ENCODE measurements around the gene SH3BP5.

SH3BP5 gene

DNA sequence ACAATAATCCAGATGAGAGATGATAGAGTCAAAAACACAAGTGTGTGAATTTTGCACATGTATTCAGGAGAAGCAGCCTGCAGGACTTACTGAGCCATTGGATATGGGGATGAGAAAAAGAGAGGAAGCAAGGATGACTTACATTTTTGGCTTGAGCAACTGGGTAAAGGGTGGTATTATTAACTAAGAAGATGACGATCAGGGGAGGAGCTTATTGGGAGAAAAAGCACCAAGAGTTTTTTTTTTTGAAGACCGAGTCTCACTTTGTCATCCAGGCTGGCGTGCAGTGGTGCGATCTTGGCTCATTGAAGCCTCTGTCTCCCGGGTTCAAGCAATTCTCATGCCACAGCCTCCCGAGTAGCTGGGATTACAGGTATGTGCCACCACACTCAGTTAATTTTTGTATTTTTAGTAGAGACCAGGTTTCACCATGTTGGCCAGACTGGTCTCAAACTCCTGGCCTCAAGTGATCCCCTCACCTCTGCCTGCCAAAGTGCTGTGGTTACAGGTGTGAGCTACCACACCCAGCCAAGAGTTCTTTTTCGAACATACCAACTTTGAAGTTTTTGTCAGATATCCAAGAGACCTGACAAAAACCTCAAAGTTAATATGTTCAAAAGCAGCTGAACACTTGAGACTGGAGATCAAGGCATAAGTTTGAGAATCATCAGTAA lies 14.8 kb upstream of the SH3BP5 start:
- Histone ChIP-seq H2BK5ac (ENCODE audit: low read depth, low read length, poor library complexity, severe bottlenecking) (peak overlapping the region; percentile 44), H3K27ac (ENCODE audit: low read length, poor library complexity, severe bottlenecking) (no peak overlapping the region), H2AK5ac (ENCODE audit: low read length, severe bottlenecking) (no peak overlapping the region), H3K9me3 (ENCODE audit: control insufficient read depth, low read length) (no peaks in the 10 kb centered on the region), H3K18ac (ENCODE audit: low read depth in 1 of 2, low read length in 2 of 2) (no peak overlapping the region), H3K4ac (ENCODE audit: low read depth in 1 of 2, low read length in 2 of 2) (no peak overlapping the region), H2BK15ac (ENCODE audit: low read depth, poor library complexity, severe bottlenecking) (no peak overlapping the region), H3K36me3 (ENCODE audit: control insufficient read depth in 1 of 2, insufficient read depth in 2 of 2, low read depth in 1 of 2, low read length in 2 of 2) (no peaks in the 10 kb centered on the region), H3K14ac (ENCODE audit: low read length in 2 of 2) (no peak overlapping the region), H2BK120ac (ENCODE audit: low read depth, low read length) (no peak overlapping the region), H4K8ac (ENCODE audit: low read length) (no peak overlapping the region), H3K4me1 (ENCODE audit: control insufficient read depth, insufficient read depth, low read depth, low read length) (no peaks in the 10 kb centered on the region), H3K23ac (ENCODE audit: low read length in 2 of 2) (no peak overlapping the region), H2AFZ (ENCODE audit: low read depth, low read length) (no peak overlapping the region), H3K4me3 (ENCODE audit: insufficient read depth in 1 of 2, low read depth in 1 of 2, low read length in 2 of 2) (no peak overlapping the region), H3K27me3 (ENCODE audit: control insufficient read depth in 1 of 2, insufficient read depth in 1 of 2, low read length in 2 of 2) (peaks cover 0 to 21% of the 10 kb centered on the region in 2 experiments), H3K9ac (ENCODE audit: low read length) (no peak overlapping the region), H2BK12ac (ENCODE audit: low read length in 2 of 2) (no peak overlapping the region), H3K4me2 (ENCODE audit: low read length, poor library complexity, severe bottlenecking) (no peak overlapping the region), H4K91ac (ENCODE audit: low read length) (no peak overlapping the region), H3K79me1 (replicated peaks; ENCODE audit: low read length, poor library complexity, severe bottlenecking) (no peaks in the 10 kb centered on the region)
- DNase-seq, result no peak
- WGBS, result 92% methylated on average over 6 of the region's 7 CpGs

DNA sequence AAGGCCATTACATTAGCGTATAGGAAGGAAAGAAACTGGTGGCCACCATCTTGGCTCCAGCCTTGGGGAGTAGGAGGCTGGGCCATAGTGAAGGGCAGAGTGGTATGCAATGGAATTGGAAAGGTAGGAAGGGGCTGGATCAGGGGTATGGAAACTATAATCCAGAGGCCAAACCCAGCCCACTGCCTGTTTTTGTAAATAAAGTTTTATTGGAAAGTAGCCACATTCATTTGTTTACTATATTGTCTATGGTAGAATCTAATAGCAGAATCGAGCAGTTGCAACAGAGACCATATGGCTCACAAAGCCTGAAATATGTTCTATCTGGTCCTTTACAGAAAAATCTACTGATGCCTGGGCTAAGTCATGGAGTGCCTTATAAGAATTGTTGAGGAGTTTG lies 14.1 kb upstream of the SH3BP5 start:
- peak overlapping the region; percentile 23 for H4K8ac ChIP-seq (ENCODE audit: low read length)
- H3K14ac ChIP-seq (ENCODE audit: low read length in 2 of 2), result no peak overlapping the region
- H3K4ac ChIP-seq (ENCODE audit: low read depth in 1 of 2, low read length in 2 of 2), result no peak overlapping the region
- H2AFZ ChIP-seq (ENCODE audit: low read depth, low read length), result no peak overlapping the region
- no peak overlapping the region for H3K4me3 ChIP-seq (ENCODE audit: insufficient read depth in 1 of 2, low read depth in 1 of 2, low read length in 2 of 2)
- no peak for DNase-seq
- H3K79me1 ChIP-seq (replicated peaks; ENCODE audit: low read length, poor library complexity, severe bottlenecking), result no peaks in the 10 kb centered on the region
- H2AK5ac ChIP-seq (ENCODE audit: low read length, severe bottlenecking), result no peak overlapping the region
- H2BK12ac ChIP-seq (ENCODE audit: low read length in 2 of 2), result no peak overlapping the region
- WGBS, result 98% methylated on average over 2 of the region's 2 CpGs
- H3K36me3 ChIP-seq (ENCODE audit: control insufficient read depth in 1 of 2, insufficient read depth in 2 of 2, low read depth in 1 of 2, low read length in 2 of 2), result no peaks in the 10 kb centered on the region
- no peak overlapping the region for H3K27ac ChIP-seq (ENCODE audit: low read length, poor library complexity, severe bottlenecking)
- H3K27me3 ChIP-seq (ENCODE audit: control insufficient read depth in 1 of 2, insufficient read depth in 1 of 2, low read length in 2 of 2), result peaks cover 0 to 23% of the 10 kb centered on the region in 2 experiments
- H3K9ac ChIP-seq (ENCODE audit: low read length), result no peak overlapping the region
- H3K4me1 ChIP-seq (ENCODE audit: control insufficient read depth, insufficient read depth, low read depth, low read length), result no peaks in the 10 kb centered on the region
- H2BK15ac ChIP-seq (ENCODE audit: low read depth, poor library complexity, severe bottlenecking), result no peak overlapping the region
- no peak overlapping the region for H3K18ac ChIP-seq (ENCODE audit: low read depth in 1 of 2, low read length in 2 of 2)
- H4K91ac ChIP-seq (ENCODE audit: low read length), result no peak overlapping the region
- H3K4me2 ChIP-seq (ENCODE audit: low read length, poor library complexity, severe bottlenecking), result no peak overlapping the region
- no peak overlapping the region for H3K23ac ChIP-seq (ENCODE audit: low read length in 2 of 2)
- no peaks in the 10 kb centered on the region for H3K9me3 ChIP-seq (ENCODE audit: control insufficient read depth, low read length)
- H2BK5ac ChIP-seq (ENCODE audit: low read depth, low read length, poor library complexity, severe bottlenecking), result no peak overlapping the region
- no peak overlapping the region for H2BK120ac ChIP-seq (ENCODE audit: low read depth, low read length)

DNA sequence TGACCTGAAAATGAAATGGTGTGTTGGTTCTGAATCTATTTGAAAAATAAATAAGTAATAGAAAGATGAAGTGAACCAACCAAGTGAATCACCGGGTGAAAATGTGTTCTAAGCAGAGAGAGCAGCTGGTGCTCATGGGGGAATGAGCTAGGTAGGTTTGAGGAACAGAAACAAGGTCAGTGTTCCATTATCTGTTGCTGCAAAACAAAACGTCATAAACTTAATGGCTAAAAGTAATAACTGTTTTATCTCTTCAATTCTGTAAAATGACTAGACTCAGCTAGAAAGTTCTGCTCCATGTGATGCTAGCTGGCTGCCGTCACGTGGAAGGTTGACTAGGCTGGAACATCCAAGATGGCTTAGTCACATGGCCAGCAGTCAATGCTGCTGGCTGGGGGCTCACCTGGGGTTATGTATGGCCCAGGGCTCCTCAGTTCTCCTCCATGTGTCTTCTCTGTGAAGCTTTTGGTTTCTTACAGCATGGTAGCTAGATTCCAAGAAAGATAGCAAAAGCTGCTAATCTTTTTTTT lies 13.3 kb upstream of the SH3BP5 start:
- H3K36me3 ChIP-seq (ENCODE audit: control insufficient read depth in 1 of 2, insufficient read depth in 2 of 2, low read depth in 1 of 2, low read length in 2 of 2), result no peaks in the 10 kb centered on the region
- H3K14ac ChIP-seq (ENCODE audit: low read length in 2 of 2), result no peak overlapping the region
- 84% methylated on average over 4 of the region's 4 CpGs for WGBS

DNA sequence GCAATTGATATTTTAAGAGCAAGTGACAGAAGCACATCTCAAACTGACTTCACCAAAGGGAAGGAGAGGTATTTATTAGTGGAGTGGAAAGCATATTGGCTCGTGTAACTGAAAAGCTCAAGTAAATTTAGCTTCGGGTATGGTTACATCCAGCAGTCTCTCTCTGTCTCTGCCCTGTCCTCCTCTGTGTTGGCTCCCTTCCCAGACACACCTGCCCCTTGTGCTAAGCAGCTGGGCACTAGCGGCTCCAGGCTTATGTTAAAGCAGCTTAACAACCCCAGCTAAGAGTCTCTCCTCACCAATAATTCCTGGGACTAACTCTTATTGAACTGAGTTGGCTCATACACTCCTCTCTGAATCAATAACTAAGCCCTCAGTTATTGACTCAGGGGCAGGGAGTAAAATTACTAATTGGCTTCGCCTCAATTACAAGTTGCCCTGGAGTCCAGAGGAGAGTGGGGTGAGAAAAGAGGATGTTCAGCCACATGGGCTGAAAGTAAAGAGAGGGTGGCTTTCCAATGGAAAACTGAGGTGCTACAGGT lies 12.8 kb upstream of the SH3BP5 start:
- Histone ChIP-seq H3K9ac (ENCODE audit: low read length) (no peak overlapping the region), H4K8ac (ENCODE audit: low read length) (no peak overlapping the region), H2BK15ac (ENCODE audit: low read depth, poor library complexity, severe bottlenecking) (no peak overlapping the region), H3K79me1 (replicated peaks; ENCODE audit: low read length, poor library complexity, severe bottlenecking) (no peaks in the 10 kb centered on the region), H3K27me3 (ENCODE audit: control insufficient read depth in 1 of 2, insufficient read depth in 1 of 2, low read length in 2 of 2) (peaks cover 0 to 23% of the 10 kb centered on the region in 2 experiments), H2BK120ac (ENCODE audit: low read depth, low read length) (no peak overlapping the region), H3K4me1 (ENCODE audit: control insufficient read depth, insufficient read depth, low read depth, low read length) (no peaks in the 10 kb centered on the region), H3K9me3 (ENCODE audit: control insufficient read depth, low read length) (no peaks in the 10 kb centered on the region), H2BK12ac (ENCODE audit: low read length in 2 of 2) (no peak overlapping the region), H3K4me2 (ENCODE audit: low read length, poor library complexity, severe bottlenecking) (no peak overlapping the region), H3K4me3 (ENCODE audit: insufficient read depth in 1 of 2, low read depth in 1 of 2, low read length in 2 of 2) (no peak overlapping the region), H4K91ac (ENCODE audit: low read length) (no peak overlapping the region), H2AFZ (ENCODE audit: low read depth, low read length) (no peak overlapping the region), H3K27ac (ENCODE audit: low read length, poor library complexity, severe bottlenecking) (no peak overlapping the region), H3K23ac (ENCODE audit: low read length in 2 of 2) (no peak overlapping the region), H2AK5ac (ENCODE audit: low read length, severe bottlenecking) (no peak overlapping the region), H3K36me3 (ENCODE audit: control insufficient read depth in 1 of 2, insufficient read depth in 2 of 2, low read depth in 1 of 2, low read length in 2 of 2) (no peaks in the 10 kb centered on the region), H2BK5ac (ENCODE audit: low read depth, low read length, poor library complexity, severe bottlenecking) (no peak overlapping the region), H3K14ac (ENCODE audit: low read length in 2 of 2) (no peak overlapping the region), H3K4ac (ENCODE audit: low read depth in 1 of 2, low read length in 2 of 2) (no peak overlapping the region), H3K18ac (ENCODE audit: low read depth in 1 of 2, low read length in 2 of 2) (no peak overlapping the region)
- WGBS, result 78% methylated on average over 4 of the region's 4 CpGs
- no peak for DNase-seq

More for the DNA sequence above, 13.3 kb upstream of the SH3BP5 start:
- Histone ChIP-seq H3K9ac (ENCODE audit: low read length) (no peak overlapping the region), H2BK120ac (ENCODE audit: low read depth, low read length) (no peak overlapping the region), H4K91ac (ENCODE audit: low read length) (no peak overlapping the region), H3K18ac (ENCODE audit: low read depth in 1 of 2, low read length in 2 of 2) (no peak overlapping the region), H3K4me1 (ENCODE audit: control insufficient read depth, insufficient read depth, low read depth, low read length) (no peaks in the 10 kb centered on the region), H2BK15ac (ENCODE audit: low read depth, poor library complexity, severe bottlenecking) (no peak overlapping the region), H3K27me3 (ENCODE audit: control insufficient read depth in 1 of 2, insufficient read depth in 1 of 2, low read length in 2 of 2) (peaks cover 0 to 23% of the 10 kb centered on the region in 2 experiments), H2AK5ac (ENCODE audit: low read length, severe bottlenecking) (no peak overlapping the region), H3K23ac (ENCODE audit: low read length in 2 of 2) (no peak overlapping the region), H3K9me3 (ENCODE audit: control insufficient read depth, low read length) (no peaks in the 10 kb centered on the region), H2BK5ac (ENCODE audit: low read depth, low read length, poor library complexity, severe bottlenecking) (no peak overlapping the region), H3K79me1 (replicated peaks; ENCODE audit: low read length, poor library complexity, severe bottlenecking) (no peaks in the 10 kb centered on the region), H3K4ac (ENCODE audit: low read depth in 1 of 2, low read length in 2 of 2) (no peak overlapping the region), H3K27ac (ENCODE audit: low read length, poor library complexity, severe bottlenecking) (no peak overlapping the region), H3K4me2 (ENCODE audit: low read length, poor library complexity, severe bottlenecking) (no peak overlapping the region), H4K8ac (ENCODE audit: low read length) (no peak overlapping the region), H2AFZ (ENCODE audit: low read depth, low read length) (no peak overlapping the region), H3K4me3 (ENCODE audit: insufficient read depth in 1 of 2, low read depth in 1 of 2, low read length in 2 of 2) (no peak overlapping the region), H2BK12ac (ENCODE audit: low read length in 2 of 2) (no peak overlapping the region)
- no peak for DNase-seq

Data from mesenchymal stem cell (in vitro differentiated cells and primary cell).